Liver (tissue), 9 donors: Measurements from ENCODE around the gene MARCHF11. TPM values are rescaled to one million over a fixed set of nuclear protein-coding genes. Genes with fewer than 3 reads are reported as not detected.

Source experiments
- DNase-seq: peaks from one replicate; pipeline ENCODE4 v3.0.0-alpha.2; 2017; ENCODE audit warnings: low spot score
- H3K27ac ChIP-seq, 2 donors: one replicate each; pipeline ENCODE4 v1.7.0; 2013; ENCODE audit warnings: inconsistent platforms in 2 of 2, low read length in 2 of 2, control low read depth in 1 of 2, low read depth in 1 of 2, mild to moderate bottlenecking in 1 of 2
- H3K27me3 ChIP-seq, 4 donors: one replicate each; pipeline versions ENCODE4 v1.6.1 to v1.7.0; 2013; ENCODE audit warnings: low read length in 3 of 4, inconsistent platforms in 1 of 4, mild to moderate bottlenecking in 1 of 4, moderate library complexity in 1 of 4; ENCODE audit not compliant: control insufficient read depth in 4 of 4, insufficient read depth in 4 of 4
- H3K36me3 ChIP-seq, 4 donors: one replicate each; pipeline versions ENCODE4 v1.6.1 to v1.7.0; 2013; ENCODE audit warnings: low read length in 3 of 4, mild to moderate bottlenecking in 3 of 4, low read depth in 1 of 4, moderate library complexity in 1 of 4; ENCODE audit not compliant: control insufficient read depth in 4 of 4, insufficient read depth in 3 of 4
- H3K4me1 ChIP-seq, 4 donors: one replicate each; pipeline versions ENCODE4 v1.6.1 to v1.7.0; 2013; ENCODE audit warnings: low read length in 3 of 4, mild to moderate bottlenecking in 3 of 4, moderate library complexity in 1 of 4; ENCODE audit not compliant: control insufficient read depth in 4 of 4, insufficient read depth in 4 of 4
- H3K4me3 ChIP-seq, 3 donors: one replicate each; pipeline versions ENCODE4 v1.6.1 to v1.7.0; 2013; ENCODE audit warnings: low read length in 3 of 3, control low read depth in 1 of 3, low read depth in 1 of 3, mild to moderate bottlenecking in 1 of 3
- H3K9ac ChIP-seq, 2 donors: one replicate each; pipeline ENCODE4 v1.7.0; 2013; ENCODE audit warnings: low read length in 2 of 2, mild to moderate bottlenecking in 2 of 2, moderate library complexity in 2 of 2, control low read depth in 1 of 2, low read depth in 1 of 2
- H3K9me3 ChIP-seq, 4 donors: one replicate each; pipeline versions ENCODE4 v1.6.1 to v1.7.0; 2013; ENCODE audit warnings: low read length in 3 of 4; ENCODE audit not compliant: control insufficient read depth in 4 of 4
- EGR1 ChIP-seq, 2 donors: IDR thresholded peaks; 2 replicates each; pipeline ENCODE4 v1.6.1; 2016 to 2018; ENCODE audit warnings: antibody characterized with exemption in 2 of 2, low read depth in 2 of 2
- FOXA1 ChIP-seq: IDR thresholded peaks from 2 replicates; pipeline ENCODE4 v1.6.1; 2016; ENCODE audit warnings: antibody characterized with exemption
- FOXA2 ChIP-seq: IDR thresholded peaks from 2 replicates; pipeline ENCODE4 v1.6.1; 2016; ENCODE audit warnings: antibody characterized with exemption
- GABPA ChIP-seq, 2 donors: IDR thresholded peaks in 1 of 2; conservative IDR thresholded peaks in 1 of 2; 2 replicates each; pipeline ENCODE4 v1.6.1; 2016; ENCODE audit warnings: antibody characterized with exemption in 2 of 2, mild to moderate bottlenecking in 1 of 2, moderate library complexity in 1 of 2
- HNF4A ChIP-seq, 2 donors: conservative IDR thresholded peaks; 2 replicates each; pipeline ENCODE4 v1.6.1; 2016; ENCODE audit warnings: antibody characterized with exemption in 2 of 2, mild to moderate bottlenecking in 2 of 2
- HNF4G ChIP-seq: IDR thresholded peaks from 2 replicates; pipeline ENCODE4 v1.6.1; 2016; ENCODE audit warnings: antibody characterized with exemption
- JUND ChIP-seq, 2 donors: IDR thresholded peaks; 2 replicates each; pipeline ENCODE4 v1.6.1; 2016; ENCODE audit warnings: antibody characterized with exemption in 2 of 2
- NR2F2 ChIP-seq: IDR thresholded peaks from 2 replicates; pipeline ENCODE4 v1.6.1; 2016; ENCODE audit warnings: antibody characterized with exemption
- RAD21 ChIP-seq, 2 donors: IDR thresholded peaks; 2 replicates each; pipeline ENCODE4 v1.6.1; 2016; ENCODE audit warnings: antibody characterized with exemption in 2 of 2, mild to moderate bottlenecking in 2 of 2
- RXRA ChIP-seq, 2 donors: IDR thresholded peaks; 2 replicates each; pipeline ENCODE4 v1.6.1; 2017 to 2018; ENCODE audit warnings: antibody characterized with exemption in 2 of 2, mild to moderate bottlenecking in 1 of 2
- SP1 ChIP-seq: IDR thresholded peaks from 2 replicates; pipeline ENCODE4 v1.6.1; 2018; ENCODE audit warnings: antibody characterized with exemption, mild to moderate bottlenecking
- TAF1 ChIP-seq: conservative IDR thresholded peaks from 2 replicates; pipeline ENCODE4 v1.6.1; 2016; ENCODE audit warnings: antibody characterized with exemption, mild to moderate bottlenecking
- YY1 ChIP-seq: IDR thresholded peaks from 2 replicates; pipeline ENCODE4 v1.6.1; 2016; ENCODE audit warnings: antibody characterized with exemption, mild to moderate bottlenecking
- WGBS: extraction: QIAGEN DNeasy Blood & Tissue Kit; methylation state at CpG from one replicate; pipeline ENCODE4 v1.1.7; 2013; 5-methylcytosine and 5-hydroxymethylcytosine counted together
- polyA plus RNA-seq, 2 donors: library from polyadenylated mRNA; stranded (reverse) in 1 of 2; unstranded in 1 of 2; fragments of 200-250 nt in 1 of 2; fragments of >200 nt in 1 of 2; fragmentation: Nextera tagmentation in 1 of 2; extraction: Ambion mirVana in 1 of 2; gene quantifications; one replicate each; pipeline versions ENCODE4 v1.2.1 to v1.2.3, GENCODE V29; 2013 to 2015
- total RNA-seq, 2 donors: library from RNA; depleted of rRNA; stranded (reverse); fragments of >200 nt; gene quantifications; one replicate each; pipeline ENCODE4 v1.2.3, GENCODE V29; 2014
- TF ChIP-seq, protein P1 (sequence below): IDR thresholded peaks from 2 replicates; pipeline ENCODE4 v1.6.1; 2016; ENCODE audit warnings: antibody characterized with exemption
- TF ChIP-seq, protein P2 (sequence below): fragments of 150-350 bp; IDR thresholded peaks from 2 replicates; pipeline ENCODE4 v1.5.1; 2017; ENCODE audit warnings: improper control_type of control experiment, low read depth, low read length; ENCODE audit not compliant: missing input control
- TF ChIP-seq, protein P3 (sequence below): IDR thresholded peaks from 2 replicates; pipeline ENCODE4 v1.6.1; 2016; ENCODE audit warnings: antibody characterized with exemption, mild to moderate bottlenecking
- TF ChIP-seq, protein P4 (sequence below): IDR thresholded peaks from 2 replicates; pipeline ENCODE4 v1.6.1; 2016; ENCODE audit warnings: antibody characterized with exemption
- TF ChIP-seq, protein P5 (sequence below): IDR thresholded peaks from 2 replicates; pipeline ENCODE4 v1.6.1; 2016; ENCODE audit warnings: antibody characterized with exemption
- donor health status: healthy.
- donor health status: healthy.
- donor health status: healthy.
- donor health status: healthy.
- donor health status: healthy.

The MARCHF11 gene
- total and polyA plus RNA-seq, 4 donors = 0.05 TPM; not detected in 3

DNA sequence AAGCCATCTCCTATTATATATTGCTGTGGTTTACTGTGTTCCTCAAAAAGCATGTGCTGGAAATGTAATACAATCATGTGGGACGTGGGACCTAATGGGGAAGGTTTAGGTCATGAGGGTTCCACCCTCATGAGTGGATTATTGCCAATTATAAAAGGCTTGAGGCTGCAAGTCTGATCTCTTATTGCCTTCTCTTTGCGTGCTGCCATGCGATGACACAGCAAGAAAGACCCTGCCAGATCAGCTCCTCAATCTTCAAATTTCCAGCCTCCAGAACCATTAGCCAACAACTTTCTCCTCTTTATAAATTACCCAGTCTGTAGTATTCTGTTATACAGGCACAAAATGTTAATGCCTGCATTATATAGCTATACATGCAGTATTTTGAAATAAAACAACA lies 45.4 kb downstream of the MARCHF11 start:
- Histone ChIP-seq H3K4me1 (no peaks in the 10 kb centered on the region), H3K27me3 (no peaks in the 10 kb centered on the region), H3K9ac (no peak overlapping the region), H3K27ac (no peak overlapping the region), H3K4me3 (no peak overlapping the region), H3K36me3 (no peaks in the 10 kb centered on the region), H3K9me3 (peaks cover 0 to 6% (median 1%) of the 10 kb centered on the region in 4 donors)
- WGBS = 75% methylated on average over 3 of the region's 3 CpGs
- TF ChIP-seq GABPA (IDR thresholded peaks at IDR 0.05 in 1 of 2, conservative IDR thresholded peaks at IDR 0.05 in 1 of 2) (no peak), HNF4G (no peak), RAD21 (IDR thresholded peaks at IDR 0.05) (no peak), SP1 (no peak), TAF1 (no peak), NR2F2 (no peak), JUND (IDR thresholded peaks at IDR 0.05) (no peak), RXRA (IDR thresholded peaks at IDR 0.05) (no peak), FOXA2 (no peak), HNF4A (conservative IDR thresholded peaks at IDR 0.05) (no peak)
- TF ChIP-seq, protein P1, sequence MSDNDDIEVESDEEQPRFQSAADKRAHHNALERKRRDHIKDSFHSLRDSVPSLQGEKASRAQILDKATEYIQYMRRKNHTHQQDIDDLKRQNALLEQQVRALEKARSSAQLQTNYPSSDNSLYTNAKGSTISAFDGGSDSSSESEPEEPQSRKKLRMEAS = no peak
- TF ChIP-seq, protein P2, sequence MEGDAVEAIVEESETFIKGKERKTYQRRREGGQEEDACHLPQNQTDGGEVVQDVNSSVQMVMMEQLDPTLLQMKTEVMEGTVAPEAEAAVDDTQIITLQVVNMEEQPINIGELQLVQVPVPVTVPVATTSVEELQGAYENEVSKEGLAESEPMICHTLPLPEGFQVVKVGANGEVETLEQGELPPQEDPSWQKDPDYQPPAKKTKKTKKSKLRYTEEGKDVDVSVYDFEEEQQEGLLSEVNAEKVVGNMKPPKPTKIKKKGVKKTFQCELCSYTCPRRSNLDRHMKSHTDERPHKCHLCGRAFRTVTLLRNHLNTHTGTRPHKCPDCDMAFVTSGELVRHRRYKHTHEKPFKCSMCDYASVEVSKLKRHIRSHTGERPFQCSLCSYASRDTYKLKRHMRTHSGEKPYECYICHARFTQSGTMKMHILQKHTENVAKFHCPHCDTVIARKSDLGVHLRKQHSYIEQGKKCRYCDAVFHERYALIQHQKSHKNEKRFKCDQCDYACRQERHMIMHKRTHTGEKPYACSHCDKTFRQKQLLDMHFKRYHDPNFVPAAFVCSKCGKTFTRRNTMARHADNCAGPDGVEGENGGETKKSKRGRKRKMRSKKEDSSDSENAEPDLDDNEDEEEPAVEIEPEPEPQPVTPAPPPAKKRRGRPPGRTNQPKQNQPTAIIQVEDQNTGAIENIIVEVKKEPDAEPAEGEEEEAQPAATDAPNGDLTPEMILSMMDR = no peak
- TF ChIP-seq, protein P3, sequence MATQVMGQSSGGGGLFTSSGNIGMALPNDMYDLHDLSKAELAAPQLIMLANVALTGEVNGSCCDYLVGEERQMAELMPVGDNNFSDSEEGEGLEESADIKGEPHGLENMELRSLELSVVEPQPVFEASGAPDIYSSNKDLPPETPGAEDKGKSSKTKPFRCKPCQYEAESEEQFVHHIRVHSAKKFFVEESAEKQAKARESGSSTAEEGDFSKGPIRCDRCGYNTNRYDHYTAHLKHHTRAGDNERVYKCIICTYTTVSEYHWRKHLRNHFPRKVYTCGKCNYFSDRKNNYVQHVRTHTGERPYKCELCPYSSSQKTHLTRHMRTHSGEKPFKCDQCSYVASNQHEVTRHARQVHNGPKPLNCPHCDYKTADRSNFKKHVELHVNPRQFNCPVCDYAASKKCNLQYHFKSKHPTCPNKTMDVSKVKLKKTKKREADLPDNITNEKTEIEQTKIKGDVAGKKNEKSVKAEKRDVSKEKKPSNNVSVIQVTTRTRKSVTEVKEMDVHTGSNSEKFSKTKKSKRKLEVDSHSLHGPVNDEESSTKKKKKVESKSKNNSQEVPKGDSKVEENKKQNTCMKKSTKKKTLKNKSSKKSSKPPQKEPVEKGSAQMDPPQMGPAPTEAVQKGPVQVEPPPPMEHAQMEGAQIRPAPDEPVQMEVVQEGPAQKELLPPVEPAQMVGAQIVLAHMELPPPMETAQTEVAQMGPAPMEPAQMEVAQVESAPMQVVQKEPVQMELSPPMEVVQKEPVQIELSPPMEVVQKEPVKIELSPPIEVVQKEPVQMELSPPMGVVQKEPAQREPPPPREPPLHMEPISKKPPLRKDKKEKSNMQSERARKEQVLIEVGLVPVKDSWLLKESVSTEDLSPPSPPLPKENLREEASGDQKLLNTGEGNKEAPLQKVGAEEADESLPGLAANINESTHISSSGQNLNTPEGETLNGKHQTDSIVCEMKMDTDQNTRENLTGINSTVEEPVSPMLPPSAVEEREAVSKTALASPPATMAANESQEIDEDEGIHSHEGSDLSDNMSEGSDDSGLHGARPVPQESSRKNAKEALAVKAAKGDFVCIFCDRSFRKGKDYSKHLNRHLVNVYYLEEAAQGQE = no peak
- TF ChIP-seq, protein P4, sequence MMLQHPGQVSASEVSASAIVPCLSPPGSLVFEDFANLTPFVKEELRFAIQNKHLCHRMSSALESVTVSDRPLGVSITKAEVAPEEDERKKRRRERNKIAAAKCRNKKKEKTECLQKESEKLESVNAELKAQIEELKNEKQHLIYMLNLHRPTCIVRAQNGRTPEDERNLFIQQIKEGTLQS = no peak
- DNase-seq = no peak

DNA sequence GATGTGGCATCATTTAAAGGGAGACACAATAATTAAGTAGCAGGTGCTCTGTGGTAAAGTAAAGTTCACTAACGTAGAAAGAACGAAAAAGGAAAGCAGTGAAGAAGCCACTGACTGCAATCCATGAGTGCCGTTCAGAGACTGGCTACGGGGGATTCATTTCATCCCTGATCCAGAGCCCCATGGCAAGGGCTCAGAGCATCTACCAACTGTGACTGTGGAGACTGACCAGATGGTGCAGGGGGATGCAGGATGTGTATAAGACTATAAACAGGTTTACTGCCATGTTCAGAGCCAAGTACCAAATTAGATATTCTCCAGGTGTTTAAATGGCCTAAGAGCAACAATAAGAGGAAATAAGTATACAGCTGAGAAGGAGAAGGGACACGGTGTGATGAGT lies 47.7 kb downstream of the MARCHF11 start:
- DNase-seq = no peak
- no peak overlapping the region for H3K27ac ChIP-seq
- TF ChIP-seq HNF4G = no peak
- TF ChIP-seq, protein P1 = no peak
- no peak for TF ChIP-seq HNF4A (conservative IDR thresholded peaks at IDR 0.05)
- TF ChIP-seq RXRA (IDR thresholded peaks at IDR 0.05) = no peak
- TF ChIP-seq FOXA2 = no peak
- no peak for TF ChIP-seq TAF1
- no peak for TF ChIP-seq SP1
- TF ChIP-seq, protein P5, sequence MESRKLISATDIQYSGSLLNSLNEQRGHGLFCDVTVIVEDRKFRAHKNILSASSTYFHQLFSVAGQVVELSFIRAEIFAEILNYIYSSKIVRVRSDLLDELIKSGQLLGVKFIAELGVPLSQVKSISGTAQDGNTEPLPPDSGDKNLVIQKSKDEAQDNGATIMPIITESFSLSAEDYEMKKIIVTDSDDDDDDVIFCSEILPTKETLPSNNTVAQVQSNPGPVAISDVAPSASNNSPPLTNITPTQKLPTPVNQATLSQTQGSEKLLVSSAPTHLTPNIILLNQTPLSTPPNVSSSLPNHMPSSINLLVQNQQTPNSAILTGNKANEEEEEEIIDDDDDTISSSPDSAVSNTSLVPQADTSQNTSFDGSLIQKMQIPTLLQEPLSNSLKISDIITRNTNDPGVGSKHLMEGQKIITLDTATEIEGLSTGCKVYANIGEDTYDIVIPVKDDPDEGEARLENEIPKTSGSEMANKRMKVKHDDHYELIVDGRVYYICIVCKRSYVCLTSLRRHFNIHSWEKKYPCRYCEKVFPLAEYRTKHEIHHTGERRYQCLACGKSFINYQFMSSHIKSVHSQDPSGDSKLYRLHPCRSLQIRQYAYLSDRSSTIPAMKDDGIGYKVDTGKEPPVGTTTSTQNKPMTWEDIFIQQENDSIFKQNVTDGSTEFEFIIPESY = no peak
- TF ChIP-seq, protein P2 = no peak
- no peak for TF ChIP-seq GABPA (IDR thresholded peaks at IDR 0.05 in 1 of 2, conservative IDR thresholded peaks at IDR 0.05 in 1 of 2)
- TF ChIP-seq RAD21 (IDR thresholded peaks at IDR 0.05) = no peak
- no peak for TF ChIP-seq FOXA1
- no peak for TF ChIP-seq EGR1 (IDR thresholded peaks at IDR 0.05; ENCODE audit: low read depth in 2 of 2)
- TF ChIP-seq JUND (IDR thresholded peaks at IDR 0.05) = no peak
- no peak for TF ChIP-seq YY1
- TF ChIP-seq, protein P4 = no peak

More for the DNA sequence above, 47.7 kb downstream of the MARCHF11 start:
- Histone ChIP-seq H3K4me3 (no peak overlapping the region), H3K27me3 (no peaks in the 10 kb centered on the region), H3K9me3 (peaks cover 0 to 2% (median under 1%) of the 10 kb centered on the region in 4 donors), H3K9ac (no peak overlapping the region), H3K4me1 (no peaks in the 10 kb centered on the region), H3K36me3 (no peaks in the 10 kb centered on the region)
- 83% methylated on average over 5 of the region's 5 CpGs for WGBS
